Superior temporal gyrus (tissue), 1 donor: Measurements from ENCODE around the gene IRX4.
"Not testable (repeated sequence)": the region's sequence is repeated elsewhere in the genome, so short reads cannot be mapped to it uniquely, and the experiment has no call there.

Experiments
- DNase-seq: peaks from one replicate; pipeline ENCODE4 v3.0.0-alpha.2; 2016; ENCODE audit errors: extremely low spot score

IRX4 gene

DNA sequence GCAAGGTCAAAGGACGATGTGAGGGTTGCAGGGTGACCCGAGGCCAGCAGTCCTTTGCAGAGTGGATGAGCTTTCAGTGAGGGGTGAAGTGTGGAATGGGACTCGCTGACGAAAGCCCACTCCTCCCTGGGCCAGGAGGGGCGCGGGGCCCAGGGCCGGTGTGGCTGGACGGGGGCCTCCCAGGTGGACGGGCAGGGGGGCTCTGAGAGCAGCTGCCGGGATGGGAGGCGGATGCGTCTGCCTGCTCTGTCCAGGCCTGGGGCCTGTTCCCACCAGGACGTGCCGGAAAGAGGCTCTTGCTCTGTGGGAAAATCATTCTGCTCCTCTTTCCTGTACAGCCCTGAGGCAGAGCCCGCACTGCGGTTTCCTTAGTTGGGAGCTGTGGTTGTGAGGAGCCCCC lies 24.3 kb downstream of the IRX4 start:
- DNase-seq = no peak

GRCh38 chr5:1857256-1857600 lies 25.5 kb downstream of the IRX4 start:
- DNase-seq = no peak

- no peak for DNase-seq
These were observed 26.0 kb downstream of the IRX4 start for GRCh38 chr5:1856596-1857255.

DNA sequence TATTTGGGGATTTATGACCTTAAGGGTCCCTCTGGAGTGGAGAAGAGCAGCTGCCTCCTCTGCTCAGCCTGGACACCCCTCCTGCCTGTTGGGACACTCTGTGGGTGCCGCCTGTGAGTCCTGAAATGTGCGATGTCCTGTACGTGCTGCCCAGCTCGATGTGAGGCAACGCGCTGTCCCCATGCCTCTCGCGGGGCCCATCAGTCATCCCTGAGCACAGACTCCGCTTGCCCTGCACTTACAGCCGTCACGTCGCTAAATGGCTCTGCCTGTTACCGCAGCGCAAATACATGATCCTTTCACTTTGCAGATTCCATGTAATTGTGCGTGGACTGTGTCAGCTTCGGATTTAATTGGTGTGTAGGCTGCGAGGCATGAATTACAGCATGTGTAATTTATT lies 27.1 kb downstream of the IRX4 start:
- no peak for DNase-seq

GRCh38 chr5:1855075-1855474 lies 27.6 kb downstream of the IRX4 start:
- no peak for DNase-seq

DNA sequence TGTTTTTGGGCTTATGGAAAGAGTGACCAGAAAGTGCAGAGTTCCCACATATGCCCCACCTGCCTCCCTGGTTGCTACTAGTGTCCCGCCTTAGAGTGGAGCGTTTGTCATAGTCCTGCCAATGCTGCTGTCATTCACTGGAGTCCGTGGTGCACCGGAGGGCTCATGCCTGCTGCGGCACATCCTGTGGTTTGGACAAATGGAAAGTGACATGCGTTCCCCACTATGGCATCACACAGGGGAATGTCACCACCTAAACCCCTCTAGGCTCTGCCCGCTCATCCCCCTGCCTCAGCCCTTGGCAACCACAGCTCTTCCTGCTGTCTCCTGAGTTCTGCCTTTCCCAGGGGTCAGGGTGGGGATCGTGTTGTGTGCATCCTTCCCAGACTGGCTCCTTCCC lies 29.2 kb downstream of the IRX4 start:
- DNase-seq = no peak

DNA sequence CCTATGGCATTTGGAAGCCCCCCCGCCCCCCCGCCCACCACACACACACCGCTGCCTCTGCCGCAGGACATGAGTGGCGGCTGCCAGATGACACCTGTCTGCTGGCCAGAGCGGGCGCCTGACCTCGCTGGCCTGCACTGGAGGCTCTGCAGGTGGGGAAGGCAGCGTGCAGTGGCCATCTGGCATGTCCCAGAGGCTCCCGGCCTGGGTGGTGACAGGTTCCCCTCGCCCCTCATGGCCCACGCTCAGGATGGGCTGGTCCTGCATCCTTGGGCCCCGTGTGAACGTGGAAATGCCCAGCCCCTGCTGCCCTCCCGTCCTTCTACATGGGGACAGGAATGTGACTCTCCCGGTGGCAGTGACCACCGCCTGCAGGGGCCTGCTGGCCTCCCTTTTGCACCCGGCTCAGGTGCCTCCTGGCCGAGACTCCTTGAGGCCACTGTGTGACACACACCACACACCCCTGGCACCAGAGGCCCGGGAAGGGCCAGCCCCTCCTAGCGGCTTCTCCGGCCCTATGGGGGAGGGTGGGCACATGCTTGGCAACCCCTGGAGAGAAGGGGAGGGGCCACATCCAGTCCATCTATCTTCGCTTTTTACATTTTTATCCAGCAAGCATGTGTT lies 30.3 kb downstream of the IRX4 start:
- no peak for DNase-seq

DNA sequence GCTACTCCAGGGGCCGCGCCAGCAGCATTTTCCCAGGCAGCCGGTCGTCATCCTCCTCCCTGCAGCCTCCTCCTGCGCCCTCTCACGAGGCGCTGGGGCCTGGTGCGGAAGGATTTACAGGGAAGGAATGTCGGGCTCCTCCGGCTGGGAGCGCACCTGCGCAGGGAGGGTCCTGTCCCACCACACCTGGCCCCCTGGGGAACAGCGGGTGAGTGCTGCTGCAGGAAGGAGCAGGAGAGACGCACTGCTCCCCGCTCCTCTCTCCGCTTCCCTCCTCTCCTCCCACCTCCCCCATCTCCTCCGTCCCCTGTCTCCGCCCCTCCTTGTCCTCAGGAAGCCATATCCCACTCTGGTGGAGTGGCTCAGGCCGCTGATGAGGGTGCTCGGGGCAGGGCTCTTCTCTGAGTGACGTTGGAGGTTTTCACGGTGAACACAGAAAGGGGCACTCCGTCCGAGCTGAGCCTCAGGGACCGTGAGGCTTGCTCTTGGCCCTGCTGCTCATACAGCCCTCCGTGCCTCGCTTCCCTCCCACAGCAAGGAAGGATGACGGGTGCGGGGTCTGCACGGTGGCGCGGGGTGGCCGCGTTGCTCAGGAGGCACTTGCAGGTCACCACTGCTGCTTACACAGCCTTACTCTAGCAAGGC lies 31.3 kb downstream of the IRX4 start:
- DNase-seq = no peak

DNA sequence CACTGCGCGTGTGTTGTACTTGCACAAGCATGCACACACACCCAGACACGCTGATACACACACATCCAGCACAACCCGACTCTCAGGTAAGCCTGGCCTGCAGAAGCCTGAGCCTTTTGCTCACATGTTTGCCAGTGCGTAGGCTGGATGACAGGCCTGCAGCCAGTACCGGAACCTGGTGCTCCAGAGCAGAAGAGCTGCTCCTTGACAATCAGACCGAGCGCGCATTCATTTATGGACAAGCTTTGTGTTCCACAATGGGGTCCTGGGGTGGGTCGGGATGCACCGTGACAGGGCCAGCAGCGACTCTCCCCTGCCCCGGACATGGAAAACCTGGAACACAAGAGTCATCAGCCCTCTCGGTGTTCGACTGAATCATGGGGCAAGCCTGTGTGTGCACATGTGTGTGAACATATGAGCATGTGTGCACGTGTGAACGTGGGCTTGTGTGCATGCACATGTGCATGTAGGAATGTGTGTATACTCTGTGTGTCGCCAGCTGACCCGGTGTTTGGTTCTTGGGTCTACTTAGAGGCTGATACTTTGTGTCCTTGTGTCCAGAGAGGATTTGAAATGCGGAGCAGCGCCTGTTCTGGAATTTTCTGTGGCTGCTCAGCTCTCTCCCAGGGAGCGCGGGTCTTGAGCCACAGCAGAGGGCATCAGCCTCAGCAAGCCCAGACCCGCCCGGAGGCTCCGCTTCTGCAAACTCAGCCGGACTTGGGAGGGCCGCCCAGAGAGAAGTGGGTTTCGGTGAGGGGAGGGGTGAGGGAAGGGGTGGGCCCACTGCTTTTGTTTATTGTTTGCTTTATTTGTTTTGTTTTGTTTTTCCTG lies 32.2 kb downstream of the IRX4 start:
- no peak for DNase-seq

DNA sequence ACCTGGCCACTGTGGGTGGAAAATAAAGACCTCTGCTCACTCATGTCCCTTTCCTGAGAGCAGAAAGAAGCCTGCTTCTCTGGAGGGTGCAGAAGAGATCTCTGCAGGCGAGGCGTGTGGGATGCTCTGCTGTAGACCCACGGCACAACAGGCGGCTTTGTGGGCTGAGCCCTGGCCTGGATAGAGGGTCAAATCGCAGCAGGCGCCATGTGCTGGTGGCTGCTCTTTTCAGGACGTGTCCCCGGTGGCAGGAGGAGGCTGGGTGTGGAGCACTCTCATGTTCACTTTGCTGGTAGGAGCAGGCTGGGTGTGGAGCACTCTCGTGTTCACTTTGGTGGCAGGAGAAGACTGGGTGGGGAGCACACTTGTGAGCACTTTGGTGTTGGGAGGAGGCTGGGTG lies 35.1 kb downstream of the IRX4 start:
- no peak for DNase-seq

GRCh38 chr5:1847056-1847455 lies 35.7 kb downstream of the IRX4 start:
- no peak for DNase-seq

- DNase-seq = no peak
These were observed 36.1 kb downstream of the IRX4 start for GRCh38 chr5:1846583-1846982.

GRCh38 chr5:1845696-1846095 lies 37.0 kb downstream of the IRX4 start:
- no peak for DNase-seq

DNA sequence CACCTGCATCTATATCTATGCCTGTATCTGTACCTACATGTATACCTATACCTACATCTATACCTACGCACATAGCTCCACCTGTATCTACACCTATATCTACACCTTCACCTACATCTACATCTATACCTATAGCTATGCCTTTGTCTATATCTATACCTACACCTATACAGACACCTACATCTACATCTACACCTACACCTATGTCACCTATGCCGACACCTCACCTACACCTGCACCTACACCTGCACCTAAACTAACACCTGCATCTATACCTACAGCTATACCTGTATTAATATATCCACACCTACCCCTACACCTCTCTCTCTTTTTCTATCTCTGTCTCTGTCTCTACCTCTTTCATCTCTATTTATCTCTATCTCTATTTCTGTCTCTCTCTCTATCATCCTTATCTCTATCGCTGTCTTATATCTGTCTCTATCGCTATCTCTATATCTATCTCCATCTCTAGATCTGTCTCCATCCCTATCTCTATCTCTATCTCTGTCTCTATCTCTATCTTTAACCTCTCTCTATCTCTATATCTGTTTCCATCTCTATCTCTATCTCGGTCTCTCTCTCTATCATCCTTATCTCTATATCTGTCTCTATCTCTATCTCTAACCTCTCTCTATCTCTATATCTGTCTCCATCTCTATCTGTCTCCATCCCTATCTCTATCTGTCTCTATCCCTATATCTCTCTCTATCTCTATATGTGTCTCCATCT lies 37.9 kb downstream of the IRX4 start:
- no peak for DNase-seq

GRCh38 chr5:1843761-1844160 lies 39.0 kb downstream of the IRX4 start:
- not testable (repeated sequence) for DNase-seq

DNA sequence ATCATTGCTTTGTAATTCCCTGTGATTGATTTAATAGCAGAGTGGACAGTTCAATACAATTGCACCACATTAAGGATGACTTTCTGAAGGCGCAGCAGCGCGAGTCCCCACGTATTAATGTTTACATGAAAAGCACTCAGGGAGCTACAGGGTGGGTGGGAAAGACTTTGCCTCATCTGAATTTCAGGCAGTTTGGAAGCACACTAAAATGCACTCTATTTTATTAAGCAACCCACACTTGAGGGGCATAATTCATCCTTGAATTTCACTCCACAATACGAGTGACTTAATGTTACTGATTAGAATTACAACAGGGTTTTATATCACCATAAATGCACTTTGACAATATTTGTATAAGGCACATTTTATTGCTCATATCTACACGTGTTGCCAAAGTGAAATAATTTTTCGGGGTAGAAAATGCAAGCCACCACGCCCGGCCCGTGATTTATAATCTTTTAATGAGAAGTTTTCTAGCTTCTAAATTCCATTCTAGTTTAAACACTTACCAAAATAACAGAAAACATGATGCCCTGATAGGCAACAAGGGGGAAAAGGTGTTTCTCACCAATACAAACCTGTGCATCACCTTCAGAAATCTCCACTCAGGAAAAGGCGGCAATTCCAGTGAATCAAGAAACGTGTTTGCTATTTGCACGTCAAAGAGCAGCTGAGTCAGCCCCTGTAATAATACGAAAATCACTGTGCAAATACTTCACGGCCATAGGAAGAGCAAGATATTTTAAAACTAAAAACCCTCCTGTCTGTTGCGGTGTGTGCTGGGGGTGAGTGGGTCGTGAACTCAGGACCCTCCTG lies 40.5 kb downstream of the IRX4 start:
- DNase-seq = no peak

GRCh38 chr5:1840741-1841521 lies 41.8 kb downstream of the IRX4 start:
- no peak for DNase-seq

DNA sequence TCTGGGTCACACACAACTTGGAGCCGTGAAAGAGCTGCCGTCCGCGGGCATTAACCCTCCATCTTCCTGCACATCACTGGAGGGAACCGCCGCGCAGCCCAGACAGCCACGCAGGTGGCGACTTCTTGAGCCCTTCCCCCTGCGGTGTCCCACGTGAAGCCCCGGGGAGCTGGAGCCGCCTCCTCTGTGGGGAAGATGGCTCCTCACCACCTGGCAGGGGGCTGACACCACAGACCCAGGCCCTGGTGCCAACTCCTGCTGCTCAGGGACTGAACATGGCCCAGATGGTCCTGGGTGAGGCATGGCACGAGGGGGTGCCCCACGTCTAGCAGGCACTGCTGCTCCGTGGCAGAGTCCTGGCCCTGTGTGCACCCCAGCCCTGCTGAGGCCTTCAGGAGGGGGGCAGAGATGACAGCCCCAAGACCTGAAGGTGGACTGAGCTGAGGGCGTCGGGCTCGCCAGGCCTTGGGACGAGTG lies 42.6 kb downstream of the IRX4 start:
- no peak for DNase-seq

DNA sequence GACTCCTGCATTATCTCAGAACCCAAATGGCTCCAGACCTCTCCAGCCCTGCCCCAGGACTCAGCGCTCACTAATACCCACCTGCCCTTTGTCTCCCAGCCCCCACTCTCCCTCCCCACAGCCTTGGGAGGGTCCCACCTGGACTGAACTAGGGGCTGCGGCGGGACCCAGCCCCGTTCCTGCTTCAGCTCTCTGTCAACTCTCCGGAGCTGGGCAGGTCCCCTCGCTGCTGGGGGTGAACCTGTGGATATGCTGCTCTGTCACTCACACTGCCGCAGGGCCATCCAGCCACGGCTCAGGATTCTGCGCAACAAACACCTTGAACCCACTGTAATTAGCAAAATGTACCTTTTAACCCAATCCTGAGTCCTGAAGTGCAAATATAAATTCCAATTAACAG lies 44.7 kb downstream of the IRX4 start:
- DNase-seq = no peak
